ENCODE results near the gene MYO1G. TPM values are rescaled to one million over a fixed set of nuclear protein-coding genes. Genes with fewer than 3 reads are reported as not detected.

Gene MYO1G
- total and polyA plus RNA-seq, 2 experiments from 2014 or later, result 0.03 TPM; not detected in 1

DNA sequence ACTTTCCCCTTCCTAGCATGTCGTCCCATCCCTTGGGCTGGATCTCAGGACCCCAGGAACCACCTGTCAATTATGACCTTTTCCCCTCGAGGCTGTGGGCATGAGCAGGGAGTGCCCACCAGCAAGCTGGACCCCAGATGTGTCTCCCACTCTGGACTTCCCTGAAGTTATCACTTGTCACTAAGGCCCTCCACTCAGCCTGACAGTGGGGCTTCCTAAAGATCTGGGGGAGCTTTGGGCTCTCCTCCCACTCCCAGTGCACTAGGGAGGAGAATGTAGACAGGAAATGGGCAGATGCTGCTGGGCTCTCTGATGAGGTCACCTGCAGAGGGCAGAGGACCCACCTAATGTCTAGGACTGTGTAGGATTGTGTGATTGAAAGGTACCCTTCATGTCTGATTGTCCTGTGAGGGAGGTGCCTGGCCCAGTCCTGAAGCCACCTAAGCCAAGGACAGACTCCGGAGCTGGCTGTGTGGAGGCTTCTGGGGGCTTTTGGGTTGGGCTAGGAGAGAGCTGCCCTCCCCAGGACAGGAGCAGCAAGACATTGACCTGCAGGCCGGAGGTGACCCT is 18.7 kb downstream of the MYO1G start:
- Histone ChIP-seq H4K20me1 (ENCODE audit: insufficient read depth, poor library complexity, severe bottlenecking) (no peaks in the 10 kb centered on the region), H3K79me2 (no peaks in the 10 kb centered on the region), H3K4me1 (ENCODE audit: insufficient read depth) (peaks cover 5% of the 10 kb centered on the region), H3K4me3 (no peak overlapping the region), H3K36me3 (replicated peaks; ENCODE audit: insufficient read depth, low read depth) (no peaks in the 10 kb centered on the region), H3K9me2 (replicated peaks; ENCODE audit: insufficient read depth) (no peaks in the 10 kb centered on the region), H3K27ac (no peak overlapping the region), H3K9me3 (ENCODE audit: low read depth) (no peaks in the 10 kb centered on the region), H3K27me3 (peaks cover 23% of the 10 kb centered on the region), H3K4me2 (no peak overlapping the region), H2AFZ (no peak overlapping the region)
- WGBS (ENCODE audit: low lambda C conversion rate, missing lambda C conversion rate), result 84% methylated on average over 4 of the region's 4 CpGs
- TF ChIP-seq, protein P1, sequence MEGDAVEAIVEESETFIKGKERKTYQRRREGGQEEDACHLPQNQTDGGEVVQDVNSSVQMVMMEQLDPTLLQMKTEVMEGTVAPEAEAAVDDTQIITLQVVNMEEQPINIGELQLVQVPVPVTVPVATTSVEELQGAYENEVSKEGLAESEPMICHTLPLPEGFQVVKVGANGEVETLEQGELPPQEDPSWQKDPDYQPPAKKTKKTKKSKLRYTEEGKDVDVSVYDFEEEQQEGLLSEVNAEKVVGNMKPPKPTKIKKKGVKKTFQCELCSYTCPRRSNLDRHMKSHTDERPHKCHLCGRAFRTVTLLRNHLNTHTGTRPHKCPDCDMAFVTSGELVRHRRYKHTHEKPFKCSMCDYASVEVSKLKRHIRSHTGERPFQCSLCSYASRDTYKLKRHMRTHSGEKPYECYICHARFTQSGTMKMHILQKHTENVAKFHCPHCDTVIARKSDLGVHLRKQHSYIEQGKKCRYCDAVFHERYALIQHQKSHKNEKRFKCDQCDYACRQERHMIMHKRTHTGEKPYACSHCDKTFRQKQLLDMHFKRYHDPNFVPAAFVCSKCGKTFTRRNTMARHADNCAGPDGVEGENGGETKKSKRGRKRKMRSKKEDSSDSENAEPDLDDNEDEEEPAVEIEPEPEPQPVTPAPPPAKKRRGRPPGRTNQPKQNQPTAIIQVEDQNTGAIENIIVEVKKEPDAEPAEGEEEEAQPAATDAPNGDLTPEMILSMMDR (IDR thresholded peaks at IDR 0.05; ENCODE audit: poor library complexity), result no peak
- TF ChIP-seq EZH2phosphoT487 (IDR thresholded peaks at IDR 0.05; ENCODE audit: low read depth, severe bottlenecking, unreplicated experiment) (no peak), EZH2 (IDR thresholded peaks at IDR 0.05; ENCODE audit: borderline replicate concordance) (no peak)
- DNase-seq (ENCODE audit: low spot score), result no peak

DNA sequence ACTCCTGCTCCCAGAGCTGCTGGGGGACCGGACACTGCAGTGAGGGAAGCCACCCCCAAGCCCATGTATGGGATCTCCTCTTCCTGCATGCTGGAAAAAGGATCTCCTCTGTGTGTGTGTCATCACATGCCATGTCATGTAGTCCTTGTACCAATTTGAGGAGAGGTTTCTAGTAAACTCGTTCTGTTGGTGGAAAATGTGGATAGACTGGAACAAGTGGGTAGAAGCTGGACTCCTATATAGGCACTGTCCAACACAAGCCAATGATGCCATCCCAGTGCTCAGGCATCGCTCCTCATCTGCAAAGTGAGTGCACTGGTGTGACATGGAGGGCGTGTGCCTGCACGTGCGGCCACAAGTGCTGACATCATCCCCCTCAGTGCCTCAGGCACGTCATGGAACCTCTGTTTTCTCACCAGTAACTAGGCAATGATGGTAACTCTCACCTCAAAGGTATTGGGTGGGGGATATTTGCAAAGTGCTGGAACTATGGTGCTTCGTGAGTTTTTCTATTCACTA is 19.3 kb downstream of the MYO1G start:
- Histone ChIP-seq H3K27ac (no peak overlapping the region), H3K79me2 (no peaks in the 10 kb centered on the region), H3K9me3 (ENCODE audit: low read depth) (no peaks in the 10 kb centered on the region), H3K9me2 (replicated peaks; ENCODE audit: insufficient read depth) (no peaks in the 10 kb centered on the region), H3K27me3 (peaks cover 23% of the 10 kb centered on the region), H3K36me3 (replicated peaks; ENCODE audit: insufficient read depth, low read depth) (no peaks in the 10 kb centered on the region), H3K4me3 (no peak overlapping the region), H3K4me2 (no peak overlapping the region), H4K20me1 (ENCODE audit: insufficient read depth, poor library complexity, severe bottlenecking) (no peaks in the 10 kb centered on the region), H2AFZ (no peak overlapping the region), H3K4me1 (ENCODE audit: insufficient read depth) (peaks cover 5% of the 10 kb centered on the region)
- WGBS (ENCODE audit: low lambda C conversion rate, missing lambda C conversion rate), result 68% methylated on average over 8 of the region's 8 CpGs
- no peak for DNase-seq (ENCODE audit: low spot score)
- TF ChIP-seq EZH2phosphoT487 (IDR thresholded peaks at IDR 0.05; ENCODE audit: low read depth, severe bottlenecking, unreplicated experiment) (no peak), EZH2 (IDR thresholded peaks at IDR 0.05; ENCODE audit: borderline replicate concordance) (no peak)
- TF ChIP-seq, protein P1 (IDR thresholded peaks at IDR 0.05; ENCODE audit: poor library complexity), result no peak

DNA sequence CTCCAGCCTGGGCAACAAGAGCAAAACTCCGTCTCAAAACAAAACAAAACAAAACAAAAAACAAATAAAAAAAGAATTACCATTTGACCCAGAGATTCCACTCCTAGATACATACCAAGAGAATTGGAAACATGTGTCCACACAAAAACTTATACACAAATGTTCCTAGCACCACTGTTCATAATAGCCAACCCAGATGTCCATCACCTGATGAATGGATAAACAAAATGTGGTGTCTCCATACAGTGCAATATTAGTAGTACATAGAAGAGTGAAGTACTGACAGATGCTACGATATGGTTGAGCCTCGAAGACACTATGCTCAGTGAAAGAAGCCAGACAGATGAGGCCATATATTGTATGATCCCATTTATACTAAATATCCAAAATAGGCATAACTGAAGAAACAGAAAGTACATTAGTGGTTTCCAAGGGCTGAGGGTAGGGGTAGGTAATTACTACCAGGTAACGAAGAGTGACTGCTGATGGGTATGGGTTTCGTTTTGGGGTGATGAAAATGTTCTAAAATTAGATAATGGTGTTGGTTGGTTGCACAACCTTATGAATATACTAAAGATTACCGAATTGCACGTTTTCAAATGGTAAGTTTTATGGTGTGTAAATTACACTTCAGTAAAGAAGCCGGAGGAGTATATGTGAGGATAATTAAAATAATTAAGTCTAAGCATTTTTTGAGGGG is 20.0 kb downstream of the MYO1G start:
- TF ChIP-seq EZH2 (IDR thresholded peaks at IDR 0.05; ENCODE audit: borderline replicate concordance), result no peak
- TF ChIP-seq EZH2phosphoT487 (IDR thresholded peaks at IDR 0.05; ENCODE audit: low read depth, severe bottlenecking, unreplicated experiment), result no peak
- TF ChIP-seq, protein P1 (IDR thresholded peaks at IDR 0.05; ENCODE audit: poor library complexity), result no peak
- H2AFZ ChIP-seq, result no peak overlapping the region
- WGBS (ENCODE audit: low lambda C conversion rate, missing lambda C conversion rate), result 66% methylated on average over 8 of the region's 8 CpGs

More for the DNA sequence above, 20.0 kb downstream of the MYO1G start:
- Histone ChIP-seq H3K9me3 (ENCODE audit: low read depth) (no peaks in the 10 kb centered on the region), H3K9me2 (replicated peaks; ENCODE audit: insufficient read depth) (no peaks in the 10 kb centered on the region), H3K4me2 (no peak overlapping the region), H3K27ac (no peak overlapping the region), H3K4me3 (no peak overlapping the region), H3K36me3 (replicated peaks; ENCODE audit: insufficient read depth, low read depth) (no peaks in the 10 kb centered on the region), H3K27me3 (peaks cover 23% of the 10 kb centered on the region), H4K20me1 (ENCODE audit: insufficient read depth, poor library complexity, severe bottlenecking) (no peaks in the 10 kb centered on the region), H3K4me1 (ENCODE audit: insufficient read depth) (peaks cover 5% of the 10 kb centered on the region), H3K79me2 (no peaks in the 10 kb centered on the region)
- no peak for DNase-seq (ENCODE audit: low spot score)

All from hepatocyte (in vitro differentiated cells).